ENCODE results near the gene TWIST2.

- TF ChIP-seq CTCF (IDR thresholded peaks at IDR 0.05) (no peak), EP300 (IDR thresholded peaks at IDR 0.05) (no peak), POLR2A (IDR thresholded peaks at IDR 0.05) (no peak)
These were observed 17.3 kb downstream of the TWIST2 start for GRCh38 chr2:238865015-238865719.

All from tibial nerve (tissue), 4 donors.